ENCODE measurements around the gene SPA17. TPM values are rescaled to one million over a fixed set of nuclear protein-coding genes. Genes with fewer than 3 reads are reported as not detected.

SPA17 gene
- total and polyA plus RNA-seq, 9 of the 15 experiments (the other 6 are each of a cell fraction or from before 2014, with no cell fraction given), result 6.0 to 19.5 (median 12.6) TPM

GRCh38 chr11:124732230-124732629, 58.5 kb downstream of the SPA17 start:
- no peak for ATAC-seq
- 4% methylated on average over 4 of the region's 4 CpGs for WGBS (ENCODE audit: insufficient coverage, low coverage, missing lambda C conversion rate)
- CTCF ChIA-PET (ENCODE audit: low intra/inter-chr PET ratio), result no interaction called here

GRCh38 chr11:124736736-124737135, 63.0 kb downstream of the SPA17 start:
- no peak for DNase-seq (ENCODE audit: extremely low read depth in 1 of 4, low spot score in 3 of 4)
- in situ Hi-C loops (cut with MboI), result no loop called here

More at GRCh38 chr11:124732230-124732629, 58.5 kb downstream of the SPA17 start:
- no TSS peak for BruUV-seq (replicated peaks)
- H2AFZ ChIP-seq (ENCODE audit: low read depth, low read length), result no peak overlapping the region
- in situ Hi-C loops (cut with MboI) (no loop called here), intact Hi-C loops (cut with micrococcal nuclease) (no loop called here)
- H3K27me3 ChIP-seq (ENCODE audit: control insufficient read depth in 2 of 2, insufficient read depth in 2 of 2, low read length in 2 of 2), result peaks cover 11 to 18% of the 10 kb centered on the region in 2 experiments
- no peaks in the 10 kb centered on the region; a peak in 1 of 5 replicates for H3K4me1 ChIP-seq (replicated peaks in 1 of 2; ENCODE audit: control insufficient read depth in 2 of 2, insufficient read depth in 2 of 2, low read length in 2 of 2)
- POLR2A ChIA-PET, result no interaction called here
- FAIRE-seq (no peak), DNase-seq (ENCODE audit: extremely low read depth in 1 of 4, low spot score in 3 of 4) (no peak)
- no peaks in the 10 kb centered on the region for H3K79me2 ChIP-seq (ENCODE audit: control insufficient read depth, insufficient read depth, low read length)
- H3K4me3 ChIP-seq, result no peak overlapping the region
- H4K20me1 ChIP-seq (replicated peaks; ENCODE audit: control insufficient read depth, insufficient read depth, low read length), result no peaks in the 10 kb centered on the region
- H3K27ac ChIP-seq (ENCODE audit: extremely low read depth, low read depth, low read length), result no peak overlapping the region
- TF ChIP-seq NFIC (IDR thresholded peaks at IDR 0.05) (peak; percentile 70), ZBTB17 (CRISPR knock-in tag; IDR thresholded peaks at IDR 0.05) (no peak)
- no peaks in the 10 kb centered on the region for H3K9me3 ChIP-seq (replicated peaks; ENCODE audit: control insufficient read depth, insufficient read depth, low read depth, low read length)
- H3K9ac ChIP-seq (ENCODE audit: insufficient read depth in 1 of 2, low read depth in 2 of 2, low read length in 2 of 2), result no peak overlapping the region
- no peak overlapping the region for H3K4me2 ChIP-seq (ENCODE audit: insufficient read depth, low read length)
- H3K9me1 ChIP-seq (ENCODE audit: control insufficient read depth, insufficient read depth, low read length), result no peaks in the 10 kb centered on the region
- no peaks in the 10 kb centered on the region for H3K36me3 ChIP-seq (ENCODE audit: control insufficient read depth, insufficient read depth, low read length)

More at GRCh38 chr11:124736736-124737135, 63.0 kb downstream of the SPA17 start:
- Histone ChIP-seq H3K4me1 (replicated peaks in 1 of 2; ENCODE audit: control insufficient read depth in 2 of 2, insufficient read depth in 2 of 2, low read length in 2 of 2) (peaks cover 13 to 17% of the 10 kb centered on the region in 2 experiments; a peak in 4 of 5 replicates), H4K20me1 (replicated peaks; ENCODE audit: control insufficient read depth, insufficient read depth, low read length) (0 out of 2 replicates have a peak, but pooled peaks cover 2% of the 10 kb centered on the region), H3K27me3 (ENCODE audit: control insufficient read depth in 2 of 2, insufficient read depth in 2 of 2, low read length in 2 of 2) (peaks cover 10 to 38% of the 10 kb centered on the region in 2 experiments; a peak in 4 of 5 replicates), H3K79me2 (ENCODE audit: control insufficient read depth, insufficient read depth, low read length) (no peaks in the 10 kb centered on the region), H3K4me3 (no peak overlapping the region), H3K36me3 (ENCODE audit: control insufficient read depth, insufficient read depth, low read length) (no peaks in the 10 kb centered on the region), H3K9me1 (ENCODE audit: control insufficient read depth, insufficient read depth, low read length) (no peaks in the 10 kb centered on the region), H3K4me2 (ENCODE audit: insufficient read depth, low read length) (no peak overlapping the region), H2AFZ (ENCODE audit: low read depth, low read length) (no peak overlapping the region), H3K27ac (ENCODE audit: extremely low read depth, low read depth, low read length) (no peak overlapping the region), H3K9ac (ENCODE audit: insufficient read depth in 1 of 2, low read depth in 2 of 2, low read length in 2 of 2) (no peak overlapping the region), H3K9me3 (replicated peaks; ENCODE audit: control insufficient read depth, insufficient read depth, low read depth, low read length) (no peaks in the 10 kb centered on the region)
- CTCF ChIA-PET (ENCODE audit: low intra/inter-chr PET ratio), result no interaction called here
- TF ChIP-seq PYGO2 (tag; IDR thresholded peaks at IDR 0.05), result no peak
- TF ChIP-seq NR2F6 (CRISPR knock-in tag; IDR thresholded peaks at IDR 0.05), result no peak
- TF ChIP-seq ZNF395 (CRISPR knock-in tag; IDR thresholded peaks at IDR 0.05), result no peak
- TF ChIP-seq L3MBTL2 (IDR thresholded peaks at IDR 0.05), result no peak
- TF ChIP-seq BDP1 (IDR thresholded peaks at IDR 0.05; ENCODE audit: insufficient read depth, insufficient read length), result no peak
- TF ChIP-seq E2F6 (IDR thresholded peaks at IDR 0.05; ENCODE audit: borderline replicate concordance in 1 of 2, extremely low read depth in 1 of 2, insufficient read depth in 1 of 2, insufficient read length in 1 of 2, low read depth in 1 of 2, low read length in 1 of 2, poor library complexity in 1 of 2, severe bottlenecking in 1 of 2), result no peak
- TF ChIP-seq CEBPB (tag; IDR thresholded peaks at IDR 0.05), result 0 out of 2 replicates have a peak, but pooled peaks have one; percentile 18
- no peak for TF ChIP-seq TAF9B (IDR thresholded peaks at IDR 0.05; ENCODE audit: partially characterized antibody)
- no peak for TF ChIP-seq ZNF589 (CRISPR knock-in tag; IDR thresholded peaks at IDR 0.05; ENCODE audit: low read depth)
- TF ChIP-seq ESRRB (CRISPR knock-in tag; IDR thresholded peaks at IDR 0.05; ENCODE audit: borderline replicate concordance), result no peak
- peak; percentile 21; the same call in 1 of the 2 replicates for TF ChIP-seq BHLHE40 (IDR thresholded peaks at IDR 0.05; ENCODE audit: low read length)
- POLR2A ChIA-PET, result interaction anchor here (0.6 kb wide), 1 partner anchor 13 kb away, joined by 4 read pairs; no protein-coding TSS in a partner anchor
- BruUV-seq (replicated peaks), result no TSS peak
- intact Hi-C loops (cut with micrococcal nuclease), result no loop called here
- ATAC-seq (no peak), FAIRE-seq (no peak)
- 0% methylated on average over 3 of the region's 3 CpGs for WGBS (ENCODE audit: insufficient coverage, low coverage, missing lambda C conversion rate)

All from K562 (cell line).